Measurements from ENCODE around the gene ATXN1. TPM values are rescaled to one million over a fixed set of nuclear protein-coding genes. Genes with fewer than 3 reads are reported as not detected.

ATXN1 gene
- polyA plus RNA-seq, 1 donor from 2014 or later, result 28.2 TPM

DNA sequence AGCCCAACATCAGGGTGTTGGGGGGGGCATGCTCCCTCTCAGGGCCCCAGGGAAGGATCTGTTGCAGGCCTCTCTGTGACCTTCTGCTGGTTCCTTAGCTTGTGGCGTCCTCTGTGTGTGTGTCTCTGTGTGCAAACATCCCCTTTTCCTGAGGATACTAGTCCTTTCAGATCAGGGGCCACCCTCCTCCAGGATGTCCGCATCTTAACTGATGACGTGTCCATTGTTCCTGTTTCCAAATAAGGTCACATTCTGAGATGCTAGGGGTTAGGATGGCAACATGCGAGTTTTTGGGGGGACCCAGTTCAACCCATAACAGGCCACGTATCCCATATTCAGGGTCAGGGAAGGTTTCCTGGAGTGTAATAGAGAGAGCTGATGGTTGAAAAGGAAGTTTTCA is 482.0 kb downstream of the ATXN1 start:
- TF ChIP-seq, protein P1, sequence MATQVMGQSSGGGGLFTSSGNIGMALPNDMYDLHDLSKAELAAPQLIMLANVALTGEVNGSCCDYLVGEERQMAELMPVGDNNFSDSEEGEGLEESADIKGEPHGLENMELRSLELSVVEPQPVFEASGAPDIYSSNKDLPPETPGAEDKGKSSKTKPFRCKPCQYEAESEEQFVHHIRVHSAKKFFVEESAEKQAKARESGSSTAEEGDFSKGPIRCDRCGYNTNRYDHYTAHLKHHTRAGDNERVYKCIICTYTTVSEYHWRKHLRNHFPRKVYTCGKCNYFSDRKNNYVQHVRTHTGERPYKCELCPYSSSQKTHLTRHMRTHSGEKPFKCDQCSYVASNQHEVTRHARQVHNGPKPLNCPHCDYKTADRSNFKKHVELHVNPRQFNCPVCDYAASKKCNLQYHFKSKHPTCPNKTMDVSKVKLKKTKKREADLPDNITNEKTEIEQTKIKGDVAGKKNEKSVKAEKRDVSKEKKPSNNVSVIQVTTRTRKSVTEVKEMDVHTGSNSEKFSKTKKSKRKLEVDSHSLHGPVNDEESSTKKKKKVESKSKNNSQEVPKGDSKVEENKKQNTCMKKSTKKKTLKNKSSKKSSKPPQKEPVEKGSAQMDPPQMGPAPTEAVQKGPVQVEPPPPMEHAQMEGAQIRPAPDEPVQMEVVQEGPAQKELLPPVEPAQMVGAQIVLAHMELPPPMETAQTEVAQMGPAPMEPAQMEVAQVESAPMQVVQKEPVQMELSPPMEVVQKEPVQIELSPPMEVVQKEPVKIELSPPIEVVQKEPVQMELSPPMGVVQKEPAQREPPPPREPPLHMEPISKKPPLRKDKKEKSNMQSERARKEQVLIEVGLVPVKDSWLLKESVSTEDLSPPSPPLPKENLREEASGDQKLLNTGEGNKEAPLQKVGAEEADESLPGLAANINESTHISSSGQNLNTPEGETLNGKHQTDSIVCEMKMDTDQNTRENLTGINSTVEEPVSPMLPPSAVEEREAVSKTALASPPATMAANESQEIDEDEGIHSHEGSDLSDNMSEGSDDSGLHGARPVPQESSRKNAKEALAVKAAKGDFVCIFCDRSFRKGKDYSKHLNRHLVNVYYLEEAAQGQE (IDR thresholded peaks at IDR 0.05; ENCODE audit: borderline replicate concordance), result no peak
- no peak for TF ChIP-seq EZH2 (IDR thresholded peaks at IDR 0.05; ENCODE audit: borderline replicate concordance, insufficient read depth, low read length, poor library complexity, severe bottlenecking)
- no peak for TF ChIP-seq RAD21 (conservative IDR thresholded peaks at IDR 0.05)
- TF ChIP-seq MXI1 (conservative IDR thresholded peaks at IDR 0.05; ENCODE audit: poor library complexity, severe bottlenecking), result no peak
- no peak for TF ChIP-seq SMC3 (conservative IDR thresholded peaks at IDR 0.05; ENCODE audit: poor library complexity)
- TF ChIP-seq, protein P2, sequence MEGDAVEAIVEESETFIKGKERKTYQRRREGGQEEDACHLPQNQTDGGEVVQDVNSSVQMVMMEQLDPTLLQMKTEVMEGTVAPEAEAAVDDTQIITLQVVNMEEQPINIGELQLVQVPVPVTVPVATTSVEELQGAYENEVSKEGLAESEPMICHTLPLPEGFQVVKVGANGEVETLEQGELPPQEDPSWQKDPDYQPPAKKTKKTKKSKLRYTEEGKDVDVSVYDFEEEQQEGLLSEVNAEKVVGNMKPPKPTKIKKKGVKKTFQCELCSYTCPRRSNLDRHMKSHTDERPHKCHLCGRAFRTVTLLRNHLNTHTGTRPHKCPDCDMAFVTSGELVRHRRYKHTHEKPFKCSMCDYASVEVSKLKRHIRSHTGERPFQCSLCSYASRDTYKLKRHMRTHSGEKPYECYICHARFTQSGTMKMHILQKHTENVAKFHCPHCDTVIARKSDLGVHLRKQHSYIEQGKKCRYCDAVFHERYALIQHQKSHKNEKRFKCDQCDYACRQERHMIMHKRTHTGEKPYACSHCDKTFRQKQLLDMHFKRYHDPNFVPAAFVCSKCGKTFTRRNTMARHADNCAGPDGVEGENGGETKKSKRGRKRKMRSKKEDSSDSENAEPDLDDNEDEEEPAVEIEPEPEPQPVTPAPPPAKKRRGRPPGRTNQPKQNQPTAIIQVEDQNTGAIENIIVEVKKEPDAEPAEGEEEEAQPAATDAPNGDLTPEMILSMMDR (IDR thresholded peaks at IDR 0.05; ENCODE audit: poor library complexity, severe bottlenecking), result no peak
- TF ChIP-seq POLR2AphosphoS5 (IDR thresholded peaks at IDR 0.05), result no peak
- no peak for TF ChIP-seq EP300 (conservative IDR thresholded peaks at IDR 0.05; ENCODE audit: poor library complexity, severe bottlenecking)
- TF ChIP-seq TAF1 (IDR thresholded peaks at IDR 0.05; ENCODE audit: low read depth), result no peak
- Histone ChIP-seq H2AFZ (ENCODE audit: low read depth, low read length) (no peak overlapping the region), H3K9me2 (ENCODE audit: insufficient read depth, low read length) (no peaks in the 10 kb centered on the region), H3K27ac (ENCODE audit: low read length) (no peak overlapping the region), H3F3A (ENCODE audit: insufficient read depth, low read length, poor library complexity, severe bottlenecking) (no peaks in the 10 kb centered on the region), H3K79me2 (replicated peaks; ENCODE audit: insufficient read depth, low read length) (no peaks in the 10 kb centered on the region), H3K9ac (ENCODE audit: low read length) (no peak overlapping the region), H3K4me2 (ENCODE audit: low read length) (no peak overlapping the region), H3K9me3 (ENCODE audit: low read length) (no peaks in the 10 kb centered on the region), H4K20me1 (ENCODE audit: insufficient read depth) (no peaks in the 10 kb centered on the region), H3K27me3 (ENCODE audit: insufficient read depth, low read depth, low read length) (no peaks in the 10 kb centered on the region), H3K36me3 (ENCODE audit: insufficient read depth, low read length) (no peaks in the 10 kb centered on the region), H3K4me3 (ENCODE audit: low read length) (no peak overlapping the region)

- no peaks in the 10 kb centered on the region for H3K9me3 ChIP-seq (ENCODE audit: low read length)
- no peak overlapping the region for H3K9ac ChIP-seq (ENCODE audit: low read length)
- no peak overlapping the region for H2AFZ ChIP-seq (ENCODE audit: low read depth, low read length)
- no peaks in the 10 kb centered on the region for H3K36me3 ChIP-seq (ENCODE audit: insufficient read depth, low read length)
- no peaks in the 10 kb centered on the region for H3F3A ChIP-seq (ENCODE audit: insufficient read depth, low read length, poor library complexity, severe bottlenecking)
- H3K9me2 ChIP-seq (ENCODE audit: insufficient read depth, low read length), result no peaks in the 10 kb centered on the region
- H3K4me3 ChIP-seq (ENCODE audit: low read length), result no peak overlapping the region
- TF ChIP-seq RAD21 (conservative IDR thresholded peaks at IDR 0.05), result no peak
- no peak for TF ChIP-seq EZH2 (IDR thresholded peaks at IDR 0.05; ENCODE audit: borderline replicate concordance, insufficient read depth, low read length, poor library complexity, severe bottlenecking)
- TF ChIP-seq, protein P1 (IDR thresholded peaks at IDR 0.05; ENCODE audit: borderline replicate concordance), result no peak
- no peak for TF ChIP-seq POLR2AphosphoS5 (IDR thresholded peaks at IDR 0.05)
- TF ChIP-seq EP300 (conservative IDR thresholded peaks at IDR 0.05; ENCODE audit: poor library complexity, severe bottlenecking), result no peak
- no peak for TF ChIP-seq TAF1 (IDR thresholded peaks at IDR 0.05; ENCODE audit: low read depth)
- no peak for TF ChIP-seq MXI1 (conservative IDR thresholded peaks at IDR 0.05; ENCODE audit: poor library complexity, severe bottlenecking)
- no peak for TF ChIP-seq SMC3 (conservative IDR thresholded peaks at IDR 0.05; ENCODE audit: poor library complexity)
- TF ChIP-seq, protein P2 (IDR thresholded peaks at IDR 0.05; ENCODE audit: poor library complexity, severe bottlenecking), result no peak
- no peaks in the 10 kb centered on the region for H3K27me3 ChIP-seq (ENCODE audit: insufficient read depth, low read depth, low read length)
- H3K4me2 ChIP-seq (ENCODE audit: low read length), result no peak overlapping the region
- no peak overlapping the region for H3K27ac ChIP-seq (ENCODE audit: low read length)
- no peaks in the 10 kb centered on the region for H3K79me2 ChIP-seq (replicated peaks; ENCODE audit: insufficient read depth, low read length)
- no peaks in the 10 kb centered on the region for H4K20me1 ChIP-seq (ENCODE audit: insufficient read depth)
Observed at GRCh38 chr6:16278750-16279149, 482.5 kb downstream of the ATXN1 start.

All from neural cell (in vitro differentiated cells).